IMR-90 (cell line): ENCODE measurements around the gene RUSF1. TPM values are rescaled to one million over a fixed set of nuclear protein-coding genes. Genes with fewer than 3 reads are reported as not detected.

ENCODE experiments used
- ATAC-seq: fragments of 200-7000 bp; cut with Tn5 transposase; 2 replicates; pipeline ENCODE4 v1.9.1; 2020; ENCODE audit warnings: low read depth, mild to moderate bottlenecking, moderate library complexity
- BruUV-seq: library from RNA; stranded (reverse); fragments of 400-500 nt; replicated peaks from 2 replicates; lab custom pipeline; 2021; lab: Mats Ljungman, UMichigan
- CTCF ChIA-PET: fragments of 300-600 bp; formaldehyde crosslinking; extraction: SDS; loops from one replicate; lab custom pipeline; 2021; ENCODE audit warnings: antibody characterized with exemption; lab: Yijun Ruan, JAX
- POLR2A ChIA-PET: fragments of 300-600 bp; sonication (Branson Sonifier 250); formaldehyde crosslinking; loops from one replicate; lab custom pipeline; 2022; ENCODE audit warnings: antibody characterized with exemption; ENCODE audit not compliant: unreplicated experiment; lab: Charles Lee
- DNase-seq: peaks from one replicate; pipeline ENCODE4 v3.0.0; 2013
- H2AFZ ChIP-seq: replicated peaks from 2 replicates; pipeline ENCODE3; 2013; ENCODE audit warnings: low read length, mild to moderate bottlenecking; ENCODE audit not compliant: poor library complexity
- H2AK5ac ChIP-seq: 2 replicates; pipeline ENCODE4 v1.6.1; 2013; ENCODE audit warnings: low read depth, low read length, inconsistent platforms
- H2AK9ac ChIP-seq: replicated peaks from 2 replicates; pipeline ENCODE3; 2013; ENCODE audit warnings: mild to moderate bottlenecking, low read depth, low read length, moderate library complexity; ENCODE audit not compliant: poor library complexity
- H2BK120ac ChIP-seq: 2 replicates; pipeline ENCODE4 v1.6.1; 2013; ENCODE audit warnings: low read depth, low read length, inconsistent platforms
- H2BK15ac ChIP-seq: 3 replicates; pipeline ENCODE4 v1.6.1; 2013; ENCODE audit warnings: low read depth, low read length, inconsistent platforms
- H2BK20ac ChIP-seq: 2 replicates; pipeline ENCODE4 v1.6.1; 2013; ENCODE audit warnings: low read depth, mild to moderate bottlenecking, inconsistent platforms, low read length, moderate library complexity
- H2BK5ac ChIP-seq: 2 replicates; pipeline ENCODE4 v1.6.1; 2013; ENCODE audit warnings: mild to moderate bottlenecking, low read depth, low read length, inconsistent platforms; ENCODE audit not compliant: poor library complexity, severe bottlenecking
- H3K14ac ChIP-seq: replicated peaks from 2 replicates; pipeline ENCODE4 v1.6.1; 2013; ENCODE audit warnings: low read depth, low read length, inconsistent platforms
- H3K18ac ChIP-seq: 2 replicates; pipeline ENCODE4 v1.6.1; 2013; ENCODE audit warnings: low read depth, low read length, control low read depth
- H3K23ac ChIP-seq: 2 replicates; pipeline ENCODE4 v1.6.1; 2013; ENCODE audit warnings: low read depth, low read length, inconsistent platforms
- H3K27ac ChIP-seq: 2 replicates; pipeline ENCODE4 v1.5.1; 2013; ENCODE audit warnings: mild to moderate bottlenecking, control low read depth, low read length; ENCODE audit not compliant: insufficient read depth
- H3K27me3 ChIP-seq: 2 replicates; pipeline ENCODE4 v1.6.1; 2013; ENCODE audit warnings: low read length; ENCODE audit not compliant: control insufficient read depth, insufficient read depth
- H3K36me3 ChIP-seq: 2 replicates; pipeline ENCODE4 v1.6.1; 2013; ENCODE audit warnings: low read length, mixed read lengths; ENCODE audit not compliant: control insufficient read depth, insufficient read depth
- H3K4ac ChIP-seq: 2 replicates; pipeline ENCODE4 v1.6.1; 2013; ENCODE audit warnings: low read depth, low read length, inconsistent platforms
- H3K4me1 ChIP-seq: 2 replicates; pipeline ENCODE4 v1.6.1; 2013; ENCODE audit warnings: low read length, mixed read lengths; ENCODE audit not compliant: control insufficient read depth, insufficient read depth
- H3K4me2 ChIP-seq: 2 replicates; pipeline ENCODE4 v1.6.1; 2013; ENCODE audit warnings: low read depth, mild to moderate bottlenecking, control low read depth, low read length, moderate library complexity
- H3K4me3 ChIP-seq: 2 replicates; pipeline ENCODE4 v1.5.1; 2013; ENCODE audit warnings: low read depth, mild to moderate bottlenecking, control low read depth, low read length, moderate library complexity; ENCODE audit not compliant: insufficient read depth
- H3K56ac ChIP-seq: 2 replicates; pipeline ENCODE4 v1.6.1; 2013; ENCODE audit warnings: low read length, inconsistent platforms; ENCODE audit not compliant: insufficient read depth; ENCODE audit errors: extremely low read depth
- H3K79me1 ChIP-seq, 2 experiments: 2 replicates each; pipeline ENCODE4 v1.6.1; 2013; ENCODE audit warnings: low read length in 2 of 2, inconsistent platforms in 1 of 2, low read depth in 1 of 2
- H3K9ac ChIP-seq: 2 replicates; pipeline ENCODE4 v1.6.1; 2013; ENCODE audit warnings: low read depth, low read length, control low read depth
- H3K9me1 ChIP-seq: 2 replicates; pipeline ENCODE4 v1.6.1; 2013; ENCODE audit warnings: low read length, inconsistent platforms; ENCODE audit not compliant: insufficient read depth
- H3K9me3 ChIP-seq: 2 replicates; pipeline ENCODE4 v1.6.1; 2013; ENCODE audit warnings: low read length; ENCODE audit not compliant: control insufficient read depth, insufficient read depth
- H4K20me1 ChIP-seq: 2 replicates; pipeline ENCODE4 v1.6.1; 2013; ENCODE audit warnings: low read length, inconsistent platforms; ENCODE audit not compliant: insufficient read depth
- H4K5ac ChIP-seq: 2 replicates; pipeline ENCODE4 v1.6.1; 2013; ENCODE audit warnings: mild to moderate bottlenecking, low read depth, low read length, control low read depth
- H4K8ac ChIP-seq, 2 experiments: 2 replicates each; pipeline ENCODE4 v1.6.1; 2013; ENCODE audit warnings: low read depth in 2 of 2, low read length in 2 of 2, control low read depth in 1 of 2, inconsistent platforms in 1 of 2
- H4K91ac ChIP-seq: 2 replicates; pipeline ENCODE4 v1.6.1; 2013; ENCODE audit warnings: low read depth, low read length, inconsistent platforms; ENCODE audit not compliant: insufficient read depth
- BHLHE40 ChIP-seq: fragments of 150-350 bp; IDR thresholded peaks from 2 replicates; pipeline ENCODE4 v1.6.1; 2016; ENCODE audit warnings: mild to moderate bottlenecking, low read depth, low read length
- CEBPB ChIP-seq: IDR thresholded peaks from 2 replicates; pipeline ENCODE4 v1.6.1; 2012; ENCODE audit warnings: low read depth, low read length, improper control_type of control experiment
- CHD1 ChIP-seq: IDR thresholded peaks from 2 replicates; pipeline ENCODE4 v1.6.1; 2012; ENCODE audit warnings: low read depth, low read length, improper control_type of control experiment
- ELK1 ChIP-seq: fragments of 150-350 bp; IDR thresholded peaks from 2 replicates; pipeline ENCODE4 v1.6.1; 2016; ENCODE audit warnings: low read depth, mild to moderate bottlenecking, low read length, moderate library complexity, borderline replicate concordance
- MAFK ChIP-seq: IDR thresholded peaks from 2 replicates; pipeline ENCODE4 v1.6.1; 2012; ENCODE audit warnings: low read depth, low read length, improper control_type of control experiment
- MXI1 ChIP-seq: IDR thresholded peaks from 2 replicates; pipeline ENCODE4 v1.6.1; 2012; ENCODE audit warnings: low read depth, mild to moderate bottlenecking, low read length, moderate library complexity, borderline replicate concordance
- NFE2L2 ChIP-seq: fragments of 150-350 bp; IDR thresholded peaks from 2 replicates; pipeline ENCODE4 v1.6.1; 2016; ENCODE audit warnings: low read depth, mild to moderate bottlenecking, low read length
- POLR2A ChIP-seq: IDR thresholded peaks from 2 replicates; pipeline ENCODE4 v1.6.1; 2012; ENCODE audit warnings: mild to moderate bottlenecking, low read depth, low read length
- RAD21 ChIP-seq: IDR thresholded peaks from 2 replicates; pipeline ENCODE4 v1.6.1; 2012; ENCODE audit warnings: low read length, improper control_type of control experiment
- RCOR1 ChIP-seq: IDR thresholded peaks from 2 replicates; pipeline ENCODE4 v1.6.1; 2012; ENCODE audit warnings: mild to moderate bottlenecking, low read length, improper control_type of control experiment; ENCODE audit not compliant: insufficient replicate concordance
- SMC3 ChIP-seq: fragments of 150-350 bp; IDR thresholded peaks from 2 replicates; pipeline ENCODE4 v1.6.1; 2016; ENCODE audit warnings: low read depth, mild to moderate bottlenecking, antibody characterized with exemption, low read length, moderate library complexity
- WGBS, 2 experiments: methylation state at CpG; one replicate each; pipeline versions ENCODE4 v1.1.5 to v1.1.7; 2013; ENCODE audit warnings: missing lambda C conversion rate in 2 of 2; ENCODE audit not compliant: insufficient read length in 1 of 2; ENCODE audit errors: extremely low coverage in 2 of 2; 5-methylcytosine and 5-hydroxymethylcytosine counted together
- dilution Hi-C: fragments of 300-500 bp; cut with HindIII; formaldehyde crosslinking; loops from one replicate; pipeline ENCODE4 v1.14.3; 2018; ENCODE audit warnings: low sequenced_read_pairs; ENCODE audit not compliant: unreplicated experiment
- in situ Hi-C: fragments of 300-500 bp; cut with MboI; formaldehyde crosslinking; loops from 3 replicates; pipeline ENCODE4 v1.14.3; 2019; ENCODE audit warnings: low sequenced_read_pairs, inconsistent platforms, mixed read lengths
- intact Hi-C: fragments of 100-400 bp; cut with micrococcal nuclease; formaldehyde crosslinking; loops from 2 replicates; pipeline ENCODE4 v1.10.0; 2022
- polyA plus RNA-seq, 3 experiments: library from polyadenylated mRNA; depleted of rRNA; stranded (reverse); fragments of >200 nt; gene quantifications; 2 replicates each; pipeline ENCODE4 v1.2.3, GENCODE V29; 2012; ENCODE audit warnings: low replicate concordance in 1 of 3
- total RNA-seq: library from RNA; depleted of rRNA; stranded (reverse); fragments of >200 nt; gene quantifications from 2 replicates; pipeline ENCODE4 v1.2.3, GENCODE V29; 2012
- TF ChIP-seq, protein P1 (sequence below): conservative IDR thresholded peaks from 2 replicates; pipeline ENCODE4 v1.5.1; 2012; ENCODE audit warnings: mild to moderate bottlenecking, low read depth, low read length, improper control_type of control experiment

Gene RUSF1
- total and polyA plus RNA-seq, 2 of the 4 experiments (the other 2 are of a cell fraction) = 22.9 to 65.0 TPM

DNA sequence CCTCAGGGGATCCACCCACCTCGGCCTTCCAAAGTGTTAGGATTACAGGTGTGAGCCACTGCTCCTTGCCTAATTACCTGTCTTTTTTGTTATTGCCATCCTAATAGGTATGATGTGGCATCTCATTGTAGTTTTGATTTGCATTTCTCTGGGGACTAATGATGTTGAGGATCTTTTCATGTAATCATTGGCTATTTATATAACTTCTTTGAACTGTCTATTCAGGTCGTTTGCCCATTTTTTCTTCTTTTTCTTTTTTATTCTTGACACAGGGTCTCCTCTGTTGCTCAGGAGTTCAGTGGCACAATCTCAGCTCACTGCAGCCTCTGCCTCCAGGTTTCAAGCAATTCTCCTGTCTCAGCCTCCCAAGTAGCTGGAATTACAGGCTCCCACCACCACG is 37.6 kb downstream of the RUSF1 start (continued):
- TF ChIP-seq MXI1 = no peak
- TF ChIP-seq SMC3 = no peak

DNA sequence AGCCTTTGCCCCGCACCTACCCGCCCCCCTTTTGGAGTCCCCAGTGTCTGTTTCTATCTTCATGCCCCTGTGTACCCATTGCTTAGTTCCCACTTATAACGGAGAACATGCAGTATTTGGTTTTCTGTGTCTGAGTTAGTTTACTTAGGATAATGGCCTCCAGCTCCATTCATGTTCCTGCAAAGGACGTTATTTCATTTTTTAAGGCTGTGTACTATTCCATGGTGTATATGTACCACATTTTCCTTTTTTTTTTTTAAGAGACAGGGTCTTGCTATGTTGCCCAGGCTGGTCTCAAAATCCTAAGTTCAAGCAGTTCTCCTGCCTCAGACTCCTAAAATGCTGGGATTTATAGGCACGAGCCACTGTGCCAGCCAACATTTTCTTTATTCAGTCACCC is 40.3 kb downstream of the RUSF1 start:
- ChIA-PET POLR2A (no interaction called here), CTCF (interaction anchor here (0.6 kb wide), 1 partner anchor 511 kb away, joined by 3 read pairs; the partner anchor contains the start of gene SETD1A)
- TF ChIP-seq BHLHE40 (no peak), ELK1 (no peak), RAD21 (no peak), NFE2L2 (no peak), MAFK (no peak), MXI1 (no peak), SMC3 (no peak), CEBPB (no peak), CHD1 (no peak), POLR2A (no peak), RCOR1 (no peak)
- TF ChIP-seq, protein P1, sequence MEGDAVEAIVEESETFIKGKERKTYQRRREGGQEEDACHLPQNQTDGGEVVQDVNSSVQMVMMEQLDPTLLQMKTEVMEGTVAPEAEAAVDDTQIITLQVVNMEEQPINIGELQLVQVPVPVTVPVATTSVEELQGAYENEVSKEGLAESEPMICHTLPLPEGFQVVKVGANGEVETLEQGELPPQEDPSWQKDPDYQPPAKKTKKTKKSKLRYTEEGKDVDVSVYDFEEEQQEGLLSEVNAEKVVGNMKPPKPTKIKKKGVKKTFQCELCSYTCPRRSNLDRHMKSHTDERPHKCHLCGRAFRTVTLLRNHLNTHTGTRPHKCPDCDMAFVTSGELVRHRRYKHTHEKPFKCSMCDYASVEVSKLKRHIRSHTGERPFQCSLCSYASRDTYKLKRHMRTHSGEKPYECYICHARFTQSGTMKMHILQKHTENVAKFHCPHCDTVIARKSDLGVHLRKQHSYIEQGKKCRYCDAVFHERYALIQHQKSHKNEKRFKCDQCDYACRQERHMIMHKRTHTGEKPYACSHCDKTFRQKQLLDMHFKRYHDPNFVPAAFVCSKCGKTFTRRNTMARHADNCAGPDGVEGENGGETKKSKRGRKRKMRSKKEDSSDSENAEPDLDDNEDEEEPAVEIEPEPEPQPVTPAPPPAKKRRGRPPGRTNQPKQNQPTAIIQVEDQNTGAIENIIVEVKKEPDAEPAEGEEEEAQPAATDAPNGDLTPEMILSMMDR = no peak
- Histone ChIP-seq H3K23ac (no peak overlapping the region), H3K36me3 (peaks cover 27% of the 10 kb centered on the region), H2BK120ac (no peak overlapping the region), H3K79me1 (peaks cover 8 to 23% of the 10 kb centered on the region in 2 experiments), H3K4ac (no peak overlapping the region), H2AFZ (no peak overlapping the region), H3K4me2 (no peak overlapping the region), H2AK5ac (no peak overlapping the region), H3K4me1 (peaks cover 7% of the 10 kb centered on the region), H4K8ac (no peak overlapping the region), H3K9ac (no peak overlapping the region), H4K91ac (no peak overlapping the region), H3K18ac (no peak overlapping the region), H2BK20ac (no peak overlapping the region), H3K9me1 (peaks cover 11% of the 10 kb centered on the region; the same call in 1 of the 2 replicates), H2BK15ac (no peak overlapping the region), H2AK9ac (no peak overlapping the region), H3K56ac (no peak overlapping the region), H3K27me3 (no peaks in the 10 kb centered on the region), H3K9me3 (no peaks in the 10 kb centered on the region), H3K4me3 (no peak overlapping the region), H3K27ac (no peak overlapping the region), H2BK5ac (no peak overlapping the region), H4K5ac (no peak overlapping the region), H4K20me1 (peaks cover 3% of the 10 kb centered on the region), H3K14ac (no peak overlapping the region)
- in situ Hi-C loops = loop anchor here (10.0 to 25.0 kb wide), 2 partner anchors 393 to 394 kb away; partner anchors contain the start of genes ZNF267, ZNF646 and ZNF668
- WGBS, 2 experiments = no CpG with 5 or more reads among the region's 5 CpGs
- no peak for DNase-seq
- no peak for ATAC-seq
- dilution Hi-C loops = no loop called here
- intact Hi-C loops = no loop called here
- BruUV-seq = no TSS peak
